ENCODE data around the gene ANKRD28.

DNA sequence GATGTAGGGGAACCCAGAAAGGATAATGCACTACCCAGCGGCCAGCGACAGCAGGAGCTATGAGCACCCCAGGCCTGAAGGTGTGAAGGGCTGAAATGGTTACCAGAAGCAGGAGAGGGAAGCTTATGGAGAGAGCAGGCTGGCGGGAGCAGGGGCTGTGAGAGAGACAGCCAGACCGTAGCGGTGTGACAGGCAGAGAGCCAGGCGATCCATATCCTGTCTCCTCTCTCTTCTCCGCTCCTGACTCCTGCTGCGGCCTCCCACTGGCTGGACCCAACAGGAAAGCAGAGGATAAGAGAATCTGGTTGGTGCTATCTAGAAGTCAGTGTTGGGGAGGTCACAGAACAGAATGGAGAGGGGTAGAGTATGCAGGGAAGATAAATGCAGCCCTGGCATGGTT, 146.4 kb downstream of the ANKRD28 start:
- TF ChIP-seq, protein P1, sequence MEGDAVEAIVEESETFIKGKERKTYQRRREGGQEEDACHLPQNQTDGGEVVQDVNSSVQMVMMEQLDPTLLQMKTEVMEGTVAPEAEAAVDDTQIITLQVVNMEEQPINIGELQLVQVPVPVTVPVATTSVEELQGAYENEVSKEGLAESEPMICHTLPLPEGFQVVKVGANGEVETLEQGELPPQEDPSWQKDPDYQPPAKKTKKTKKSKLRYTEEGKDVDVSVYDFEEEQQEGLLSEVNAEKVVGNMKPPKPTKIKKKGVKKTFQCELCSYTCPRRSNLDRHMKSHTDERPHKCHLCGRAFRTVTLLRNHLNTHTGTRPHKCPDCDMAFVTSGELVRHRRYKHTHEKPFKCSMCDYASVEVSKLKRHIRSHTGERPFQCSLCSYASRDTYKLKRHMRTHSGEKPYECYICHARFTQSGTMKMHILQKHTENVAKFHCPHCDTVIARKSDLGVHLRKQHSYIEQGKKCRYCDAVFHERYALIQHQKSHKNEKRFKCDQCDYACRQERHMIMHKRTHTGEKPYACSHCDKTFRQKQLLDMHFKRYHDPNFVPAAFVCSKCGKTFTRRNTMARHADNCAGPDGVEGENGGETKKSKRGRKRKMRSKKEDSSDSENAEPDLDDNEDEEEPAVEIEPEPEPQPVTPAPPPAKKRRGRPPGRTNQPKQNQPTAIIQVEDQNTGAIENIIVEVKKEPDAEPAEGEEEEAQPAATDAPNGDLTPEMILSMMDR (IDR thresholded peaks at IDR 0.05 in 4 of 5, conservative IDR thresholded peaks at IDR 0.05 in 1 of 5), result no peak
- TF ChIP-seq POLR2A (IDR thresholded peaks at IDR 0.05), result no peak

Measured in gastrocnemius medialis (tissue), 4 donors.